Urinary bladder (tissue), 4 donors: ENCODE data around the gene CEMIP. TPM values are rescaled to one million over a fixed set of nuclear protein-coding genes. Genes with fewer than 3 reads are reported as not detected.

Experiments used
- DNase-seq: peaks from one replicate; pipeline ENCODE4 v3.0.0-alpha.2; 2015; ENCODE audit errors: extremely low spot score
- H3K27ac ChIP-seq: one replicate; pipeline ENCODE4 v1.5.1; 2013; ENCODE audit warnings: low read depth, mild to moderate bottlenecking, moderate library complexity
- H3K36me3 ChIP-seq: one replicate; pipeline ENCODE4 v1.6.1; 2013; ENCODE audit warnings: mild to moderate bottlenecking, moderate library complexity; ENCODE audit not compliant: insufficient read depth
- H3K4me1 ChIP-seq: one replicate; pipeline ENCODE4 v1.6.1; 2013; ENCODE audit warnings: mild to moderate bottlenecking, moderate library complexity; ENCODE audit not compliant: insufficient read depth
- H3K4me3 ChIP-seq: one replicate; pipeline ENCODE4 v1.5.1; 2013; ENCODE audit warnings: low read depth, low read length
- WGBS: extraction: QIAGEN DNeasy Blood & Tissue Kit; methylation state at CpG from one replicate; pipeline ENCODE4 v1.1.7; 2013; 5-methylcytosine and 5-hydroxymethylcytosine counted together
- polyA plus RNA-seq: library from polyadenylated mRNA; stranded (reverse); fragments of 200-250 nt; gene quantifications from one replicate; pipeline ENCODE4 v1.2.3, GENCODE V29; 2013
- total RNA-seq: library from RNA; depleted of rRNA; stranded (reverse); fragments of >200 nt; gene quantifications from one replicate; pipeline ENCODE4 v1.2.3, GENCODE V29; 2014
- donor health status: healthy with polysubstance abuse.
- donor health status: healthy.

The CEMIP gene
- total and polyA plus RNA-seq, 2 donors = 0.25 to 1.3 TPM

- 76% methylated on average over 7 of the region's 7 CpGs for WGBS
- Histone ChIP-seq H3K36me3 (no peaks in the 10 kb centered on the region), H3K27ac (no peak overlapping the region), H3K4me3 (no peak overlapping the region), H3K4me1 (no peaks in the 10 kb centered on the region)
- no peak for DNase-seq
Observed at GRCh38 chr15:80916056-80916455, 136.9 kb downstream of the CEMIP start.

GRCh38 chr15:80918196-80918783 lies 139.1 kb downstream of the CEMIP start:
- 95% methylated on average over 5 of the region's 5 CpGs for WGBS
- DNase-seq = no peak
- H3K4me3 ChIP-seq = no peak overlapping the region
- no peaks in the 10 kb centered on the region for H3K36me3 ChIP-seq
- H3K4me1 ChIP-seq = no peaks in the 10 kb centered on the region
- no peak overlapping the region for H3K27ac ChIP-seq

- WGBS = 77% methylated on average over 5 of the region's 5 CpGs
Observed at GRCh38 chr15:80920271-80920699, 141.1 kb downstream of the CEMIP start.

GRCh38 chr15:80921736-80922410 lies 142.7 kb downstream of the CEMIP start:
- Histone ChIP-seq H3K36me3 (no peaks in the 10 kb centered on the region), H3K4me3 (no peak overlapping the region), H3K27ac (no peak overlapping the region), H3K4me1 (no peaks in the 10 kb centered on the region)
- WGBS = 92% methylated on average over 20 of the region's 20 CpGs
- DNase-seq = no peak

More at GRCh38 chr15:80920271-80920699, 141.1 kb downstream of the CEMIP start:
- H3K27ac ChIP-seq = no peak overlapping the region
- H3K4me3 ChIP-seq = no peak overlapping the region
- no peak for DNase-seq
- H3K4me1 ChIP-seq = no peaks in the 10 kb centered on the region
- H3K36me3 ChIP-seq = no peaks in the 10 kb centered on the region

GRCh38 chr15:80923668-80924067 lies 144.5 kb downstream of the CEMIP start:
- WGBS = 94% methylated on average over 6 of the region's 6 CpGs
- H3K36me3 ChIP-seq = no peaks in the 10 kb centered on the region

GRCh38 chr15:80924278-80924677 lies 145.1 kb downstream of the CEMIP start:
- Histone ChIP-seq H3K4me3 (no peak overlapping the region), H3K4me1 (no peaks in the 10 kb centered on the region), H3K27ac (no peak overlapping the region), H3K36me3 (no peaks in the 10 kb centered on the region)
- 96% methylated on average over 4 of the region's 4 CpGs for WGBS
- DNase-seq = no peak

More at GRCh38 chr15:80923668-80924067, 144.5 kb downstream of the CEMIP start:
- no peak overlapping the region for H3K4me3 ChIP-seq
- no peak overlapping the region for H3K27ac ChIP-seq
- no peaks in the 10 kb centered on the region for H3K4me1 ChIP-seq
- DNase-seq = no peak

- Histone ChIP-seq H3K36me3 (no peaks in the 10 kb centered on the region), H3K4me1 (no peaks in the 10 kb centered on the region), H3K27ac (no peak overlapping the region), H3K4me3 (no peak overlapping the region)
- DNase-seq = no peak
- 96% methylated on average over 17 of the region's 17 CpGs for WGBS
Observed at GRCh38 chr15:80925597-80926059, 146.5 kb downstream of the CEMIP start.

GRCh38 chr15:80926126-80926525 lies 147.0 kb downstream of the CEMIP start:
- 94% methylated on average over 3 of the region's 3 CpGs for WGBS
- no peak overlapping the region for H3K27ac ChIP-seq
- H3K4me1 ChIP-seq = no peaks in the 10 kb centered on the region

GRCh38 chr15:80929225-80929624 lies 150.1 kb downstream of the CEMIP start:
- Histone ChIP-seq H3K36me3 (no peaks in the 10 kb centered on the region), H3K27ac (no peak overlapping the region), H3K4me1 (no peaks in the 10 kb centered on the region), H3K4me3 (no peak overlapping the region)
- 98% methylated on average over 4 of the region's 4 CpGs for WGBS
- DNase-seq = no peak

More at GRCh38 chr15:80926126-80926525, 147.0 kb downstream of the CEMIP start:
- Histone ChIP-seq H3K36me3 (no peaks in the 10 kb centered on the region), H3K4me3 (no peak overlapping the region)
- DNase-seq = no peak

- 85% methylated on average over 4 of the region's 4 CpGs for WGBS
- no peak for DNase-seq
- no peaks in the 10 kb centered on the region for H3K4me1 ChIP-seq
- H3K27ac ChIP-seq = no peak overlapping the region
- no peaks in the 10 kb centered on the region for H3K36me3 ChIP-seq
- H3K4me3 ChIP-seq = no peak overlapping the region
Observed at GRCh38 chr15:80929689-80930088, 150.5 kb downstream of the CEMIP start.

GRCh38 chr15:80931191-80931590 lies 152.0 kb downstream of the CEMIP start:
- no peaks in the 10 kb centered on the region for H3K4me1 ChIP-seq
- H3K27ac ChIP-seq = no peak overlapping the region
- no peak for DNase-seq
- WGBS = 92% methylated on average over 2 of the region's 2 CpGs
- no peaks in the 10 kb centered on the region for H3K36me3 ChIP-seq
- H3K4me3 ChIP-seq = no peak overlapping the region

GRCh38 chr15:80931721-80932512 lies 152.7 kb downstream of the CEMIP start:
- WGBS = 86% methylated on average over 20 of the region's 20 CpGs
- Histone ChIP-seq H3K36me3 (no peaks in the 10 kb centered on the region), H3K4me1 (no peaks in the 10 kb centered on the region), H3K4me3 (no peak overlapping the region), H3K27ac (no peak overlapping the region)
- no peak for DNase-seq

GRCh38 chr15:80932513-80932815 lies 153.3 kb downstream of the CEMIP start:
- Histone ChIP-seq H3K4me1 (no peaks in the 10 kb centered on the region), H3K4me3 (no peak overlapping the region), H3K27ac (no peak overlapping the region), H3K36me3 (no peaks in the 10 kb centered on the region)
- WGBS = 36% methylated on average over 5 of the region's 5 CpGs
- no peak for DNase-seq

- Histone ChIP-seq H3K36me3 (no peaks in the 10 kb centered on the region), H3K4me1 (no peaks in the 10 kb centered on the region), H3K4me3 (no peak overlapping the region), H3K27ac (no peak overlapping the region)
- WGBS = 27% methylated on average over 15 of the region's 15 CpGs
- DNase-seq = no peak
Observed at GRCh38 chr15:80932989-80933388, 153.8 kb downstream of the CEMIP start.
